HG03103 (cell line): ENCODE measurements around the gene CFAP97D1.

ENCODE experiments used
- ATAC-seq: cut with Tn5 transposase; IDR thresholded peaks from one replicate; pipeline ENCODE4 v1.9.1; 2021; ENCODE audit warnings: low read depth; ENCODE audit not compliant: unreplicated experiment

CFAP97D1 gene

DNA sequence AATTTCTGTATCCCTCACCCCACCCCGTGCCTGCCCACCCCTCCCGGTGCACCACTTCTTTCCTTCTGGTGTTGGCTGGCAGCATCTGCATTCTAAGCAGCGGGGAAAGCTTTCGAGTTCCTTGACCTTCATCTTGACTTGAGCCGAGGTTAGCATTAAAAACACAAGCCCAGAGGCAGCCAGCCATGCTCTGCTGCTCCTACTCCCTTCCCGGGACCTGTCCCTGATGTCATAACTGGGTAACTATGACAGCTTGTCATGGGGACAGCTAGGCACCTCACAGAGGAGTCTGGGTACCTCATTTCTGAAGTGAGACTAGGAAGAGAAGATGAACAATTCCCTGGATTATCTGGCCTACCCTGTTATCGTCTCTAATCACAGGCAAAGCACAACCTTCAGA is at the start of gene CFAP97D1:
Gene CFAP97D1 (plus strand): TSS at position 301 of the 400 bp plus-strand sequence. CDS start 28 bp downstream, at position 329.
- no peak for ATAC-seq

DNA sequence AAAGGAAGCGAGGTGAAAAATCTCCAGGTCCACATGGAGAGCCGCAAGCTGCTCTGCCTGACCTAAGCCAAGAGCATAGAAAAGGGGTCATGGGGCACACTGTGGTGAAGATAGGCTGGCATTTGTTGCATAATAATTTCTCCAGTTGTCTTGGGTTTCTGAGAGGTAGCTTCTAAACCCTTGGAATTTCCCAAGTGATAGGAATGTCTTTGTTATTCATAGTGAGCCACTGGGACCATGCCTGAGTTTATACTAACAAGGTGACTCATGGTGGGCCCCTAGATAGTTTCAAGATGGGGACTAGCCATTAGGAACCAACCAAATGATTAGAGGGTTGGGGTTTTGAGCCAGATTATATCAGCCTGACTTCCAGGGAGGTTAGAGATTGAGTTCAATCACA is 47.3 kb upstream of the CFAP97D1 start:
- ATAC-seq, result no peak

GRCh38 chr17:43733956-43734355 is 46.3 kb upstream of the CFAP97D1 start:
- ATAC-seq, result no peak

GRCh38 chr17:43734376-43734775 is 45.9 kb upstream of the CFAP97D1 start:
- no peak for ATAC-seq

GRCh38 chr17:43736389-43736788 is 43.8 kb upstream of the CFAP97D1 start:
- ATAC-seq, result no peak

DNA sequence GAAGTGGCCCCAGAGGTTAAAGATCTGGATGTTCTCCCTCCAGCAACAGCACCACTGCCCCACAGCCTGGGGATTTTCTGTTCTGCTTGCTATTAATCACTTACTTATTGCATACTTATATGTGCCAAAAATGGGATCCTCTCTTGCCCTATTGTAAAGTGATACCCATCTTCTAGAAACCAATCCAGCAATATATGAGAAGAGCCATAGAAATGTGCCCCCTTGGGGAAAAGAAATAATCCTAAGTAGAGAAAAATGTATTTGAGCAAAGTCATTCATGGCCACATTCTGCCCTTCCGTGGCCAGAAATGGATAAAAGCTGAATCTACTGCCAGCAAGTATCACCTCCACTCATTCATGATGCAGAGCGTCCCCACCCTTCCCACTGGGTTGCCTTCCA is 42.5 kb upstream of the CFAP97D1 start:
- ATAC-seq, result no peak

DNA sequence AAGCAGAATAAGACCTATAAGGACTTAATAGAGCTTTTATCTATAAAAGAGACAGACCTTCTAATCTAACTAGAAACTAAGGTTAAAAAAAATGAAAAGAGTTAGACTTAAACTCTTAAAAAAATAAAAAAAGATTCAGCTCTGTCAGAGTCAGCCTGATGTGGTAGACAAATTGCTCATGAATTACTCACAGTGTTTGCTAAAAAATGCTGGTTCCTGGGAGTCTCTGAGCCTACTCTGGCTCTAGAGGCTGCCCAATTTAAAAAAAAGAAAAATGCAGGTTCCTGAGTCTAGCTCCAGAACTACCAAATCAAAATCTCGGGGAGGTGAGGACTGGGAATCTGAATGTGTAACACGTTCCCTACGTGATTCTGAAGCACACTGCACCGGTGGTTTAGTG is 39.7 kb upstream of the CFAP97D1 start:
- ATAC-seq, result no peak

- no peak for ATAC-seq
Observed at GRCh38 chr17:43741636-43742035, 38.6 kb upstream of the CFAP97D1 start.

GRCh38 chr17:43745541-43745940 is 34.7 kb upstream of the CFAP97D1 start:
- no peak for ATAC-seq

- no peak for ATAC-seq
Observed at GRCh38 chr17:43750153-43750552, 30.1 kb upstream of the CFAP97D1 start.

DNA sequence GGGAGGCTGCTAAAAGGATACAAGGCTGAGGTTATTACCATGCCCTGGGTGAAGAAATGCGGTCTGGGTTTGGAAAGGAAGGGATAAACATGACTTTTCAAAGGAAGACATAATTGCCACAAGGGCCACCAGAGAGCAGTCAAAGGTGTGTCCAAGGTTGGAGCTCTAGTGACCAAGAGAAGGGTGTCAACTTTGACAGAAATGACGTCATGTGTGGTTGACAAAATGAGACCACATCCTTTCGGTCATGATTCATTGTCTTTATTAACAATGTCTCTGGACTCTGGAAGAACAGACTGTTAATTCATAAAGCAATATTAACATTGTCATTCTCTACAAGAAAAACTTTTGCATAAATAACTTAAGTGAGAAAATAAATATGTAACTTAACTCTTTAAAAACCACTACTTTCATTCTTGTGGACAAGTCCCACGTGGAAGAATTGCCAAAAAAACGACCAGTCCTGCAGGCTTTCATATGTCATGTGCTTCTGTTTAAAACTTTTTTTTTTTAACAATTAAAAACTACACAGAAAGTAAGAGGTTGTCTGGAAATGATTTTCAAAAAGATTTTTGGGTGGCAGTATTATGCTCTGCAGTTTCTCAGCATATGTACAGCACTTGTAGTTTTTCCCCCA is 26.6 kb upstream of the CFAP97D1 start:
- no peak for ATAC-seq

GRCh38 chr17:43754947-43755346 is 25.3 kb upstream of the CFAP97D1 start:
- ATAC-seq, result no peak

DNA sequence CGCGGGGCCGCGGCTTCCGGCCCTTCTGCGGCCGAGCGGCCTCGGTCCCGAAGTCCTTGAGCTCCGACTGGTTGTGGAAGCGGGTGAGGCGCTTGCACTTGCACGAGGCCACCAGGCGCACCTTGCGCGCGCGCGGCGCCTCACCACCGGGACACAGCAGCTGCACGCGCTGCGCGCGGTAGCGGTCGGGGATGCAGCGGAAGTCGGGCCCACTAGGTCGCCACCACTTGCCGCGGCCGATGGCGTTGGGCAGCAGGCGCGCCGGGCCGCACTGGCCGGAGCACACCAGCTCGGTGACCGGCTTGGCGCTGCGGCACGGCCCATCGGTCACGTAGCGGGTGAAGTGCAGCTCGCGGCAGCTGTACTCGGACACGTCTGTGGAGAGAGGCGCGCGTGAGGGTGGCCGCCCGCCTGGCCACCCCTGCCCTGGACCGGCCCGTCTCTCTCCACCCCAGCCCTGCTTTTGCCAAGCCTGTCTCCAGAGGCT is 24.8 kb upstream of the CFAP97D1 start:
- ATAC-seq, result no peak

DNA sequence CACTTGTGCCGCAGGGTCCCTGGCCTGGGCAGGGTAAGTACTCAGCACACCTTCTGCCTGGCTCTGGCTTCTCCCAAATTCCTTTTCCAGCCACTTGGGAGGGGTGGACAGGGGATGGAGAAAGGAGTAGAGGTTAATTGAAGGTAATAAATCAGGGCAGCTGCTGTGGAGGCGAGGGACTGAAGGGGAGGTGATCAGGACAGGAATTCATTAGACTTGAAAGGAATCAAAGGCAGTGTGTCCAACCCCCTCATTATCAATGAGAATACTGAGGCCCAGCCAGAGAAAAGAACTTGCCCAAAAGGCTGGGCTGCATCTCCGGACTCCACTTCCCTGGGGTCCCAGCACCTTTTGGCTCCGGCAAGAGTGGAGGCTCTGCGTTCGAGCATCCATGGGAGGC is 24.0 kb upstream of the CFAP97D1 start:
- no peak for ATAC-seq

DNA sequence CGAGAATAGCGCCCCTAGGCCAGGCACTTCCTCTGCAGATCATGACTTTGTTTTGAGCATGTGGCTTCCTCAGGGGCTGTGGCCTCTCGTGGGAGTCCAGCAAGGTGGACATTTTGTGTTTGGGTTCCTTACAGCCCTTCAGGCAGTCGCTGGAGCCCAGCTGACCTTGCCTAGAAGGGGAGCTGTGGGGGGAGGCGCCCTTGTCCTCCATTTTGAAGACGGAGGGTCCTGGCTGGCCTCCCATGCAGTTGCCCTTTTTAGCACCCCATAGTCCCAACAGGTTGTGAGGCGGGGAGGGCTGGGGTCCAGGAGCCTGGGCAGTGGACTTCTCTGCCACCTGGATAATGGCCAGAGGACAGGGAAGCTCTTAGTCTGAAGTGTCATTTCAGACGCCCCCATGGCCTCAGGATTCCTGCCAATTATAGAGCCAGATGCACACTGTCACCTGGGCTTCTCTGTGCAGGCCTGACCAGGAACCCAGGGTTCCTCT is 23.0 kb upstream of the CFAP97D1 start:
- ATAC-seq, result no peak

- ATAC-seq, result no peak
Observed at GRCh38 chr17:43758086-43758485, 22.1 kb upstream of the CFAP97D1 start.

DNA sequence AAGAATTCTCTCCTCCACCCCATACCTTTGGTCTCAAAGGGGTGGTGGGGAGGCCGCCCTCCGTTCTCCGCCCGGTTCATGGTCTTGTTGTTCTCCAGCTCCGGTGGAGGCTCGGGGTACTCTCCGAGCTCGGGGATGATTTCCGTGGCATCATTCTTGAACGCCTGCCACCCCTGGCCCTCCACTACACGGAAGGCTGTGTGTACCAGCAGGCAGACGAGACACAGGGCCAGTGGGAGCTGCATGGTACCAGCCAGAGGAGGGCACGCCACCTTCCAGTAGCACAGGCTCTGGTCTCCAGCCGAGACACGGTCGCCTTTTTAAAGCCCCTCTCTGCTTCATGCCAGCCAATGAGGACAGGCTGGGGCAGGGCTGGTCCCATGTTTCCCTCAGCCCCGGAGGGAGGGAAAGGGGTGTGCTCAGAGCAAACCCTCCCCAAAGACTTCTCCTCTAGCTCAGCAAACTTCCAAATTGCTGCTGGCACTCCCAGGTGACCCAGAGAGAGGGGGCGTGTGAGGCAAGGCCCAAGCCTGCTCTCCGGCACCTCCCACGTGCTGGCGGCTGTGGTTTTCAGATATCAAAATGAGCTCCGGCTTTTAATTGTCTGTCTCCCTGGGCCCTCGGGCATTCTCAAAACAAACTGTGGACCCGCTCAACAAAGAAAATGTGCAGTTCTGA is 21.6 kb upstream of the CFAP97D1 start, which contains the start of gene SOST:
Gene SOST (minus strand): TSS at position 295 of the 678 bp plus-strand sequence. CDS start 50 bp downstream, at position 245.
- ATAC-seq, result no peak

GRCh38 chr17:43759836-43760235 is 20.4 kb upstream of the CFAP97D1 start:
- ATAC-seq, result no peak

GRCh38 chr17:43760254-43760852 is 19.9 kb upstream of the CFAP97D1 start:
- ATAC-seq, result no peak

- no peak for ATAC-seq
Observed at GRCh38 chr17:43766413-43767052, 13.7 kb upstream of the CFAP97D1 start.
